GM10248 (cell line): ENCODE results near the gene USP46.
A peak's percentile ranks its signal among the peaks of the same experiment; 100 is the strongest.

Source experiments
- CTCF ChIA-PET: fragments of 300-600 bp; sonication (Branson Sonifier 250); formaldehyde crosslinking; extraction: SDS; loops from one replicate; lab custom pipeline; 2021; ENCODE audit warnings: antibody characterized with exemption; lab: Yijun Ruan, JAX
- POLR2A ChIA-PET: fragments of 350-650 bp; sonication (Branson Sonifier 250); formaldehyde crosslinking; extraction: SDS; loops from one replicate; lab custom pipeline; 2020; ENCODE audit warnings: antibody characterized with exemption; lab: Yijun Ruan, JAX
- DNase-seq: peaks from one replicate; pipeline ENCODE4 v3.0.0; 2012; ENCODE audit errors: extremely low spot score
- TF ChIP-seq, protein P1 (sequence below): IDR thresholded peaks from 2 replicates; pipeline ENCODE4 v1.5.1; 2012; ENCODE audit warnings: mild to moderate bottlenecking, low read depth; ENCODE audit errors: extremely low read depth, missing control alignments, control extremely low read depth

Gene USP46

DNA sequence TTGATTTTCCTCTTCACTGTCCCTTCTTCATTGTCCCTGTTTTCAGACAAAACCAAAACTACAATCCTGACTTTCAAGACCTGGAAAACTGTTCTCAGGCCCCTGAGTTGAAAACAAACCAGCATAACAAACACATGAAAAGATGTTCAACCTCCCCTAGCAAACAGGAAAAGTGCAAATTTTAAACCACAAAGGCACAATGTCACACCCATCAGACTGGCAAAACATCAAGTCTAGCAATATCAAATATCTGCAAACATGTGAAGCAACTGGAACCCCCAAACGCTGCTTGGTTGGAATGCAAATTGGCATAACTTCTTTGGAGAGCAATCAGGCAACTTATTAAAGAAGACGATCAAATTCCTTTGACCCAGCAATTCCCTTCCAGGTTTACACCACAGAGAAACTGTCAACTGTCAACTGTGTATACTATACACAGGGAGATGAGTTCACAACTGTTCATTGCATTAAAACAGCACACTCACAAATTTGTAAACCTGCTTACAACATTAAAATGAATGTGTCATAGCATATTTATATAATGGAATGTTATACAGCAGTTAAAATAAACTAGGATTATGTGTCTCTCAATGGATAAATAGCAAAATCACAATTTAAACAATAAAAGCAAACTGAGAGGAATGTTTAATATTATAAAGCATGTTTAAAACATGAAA is 7.0 kb downstream of the USP46 start:
- TF ChIP-seq, protein P1, sequence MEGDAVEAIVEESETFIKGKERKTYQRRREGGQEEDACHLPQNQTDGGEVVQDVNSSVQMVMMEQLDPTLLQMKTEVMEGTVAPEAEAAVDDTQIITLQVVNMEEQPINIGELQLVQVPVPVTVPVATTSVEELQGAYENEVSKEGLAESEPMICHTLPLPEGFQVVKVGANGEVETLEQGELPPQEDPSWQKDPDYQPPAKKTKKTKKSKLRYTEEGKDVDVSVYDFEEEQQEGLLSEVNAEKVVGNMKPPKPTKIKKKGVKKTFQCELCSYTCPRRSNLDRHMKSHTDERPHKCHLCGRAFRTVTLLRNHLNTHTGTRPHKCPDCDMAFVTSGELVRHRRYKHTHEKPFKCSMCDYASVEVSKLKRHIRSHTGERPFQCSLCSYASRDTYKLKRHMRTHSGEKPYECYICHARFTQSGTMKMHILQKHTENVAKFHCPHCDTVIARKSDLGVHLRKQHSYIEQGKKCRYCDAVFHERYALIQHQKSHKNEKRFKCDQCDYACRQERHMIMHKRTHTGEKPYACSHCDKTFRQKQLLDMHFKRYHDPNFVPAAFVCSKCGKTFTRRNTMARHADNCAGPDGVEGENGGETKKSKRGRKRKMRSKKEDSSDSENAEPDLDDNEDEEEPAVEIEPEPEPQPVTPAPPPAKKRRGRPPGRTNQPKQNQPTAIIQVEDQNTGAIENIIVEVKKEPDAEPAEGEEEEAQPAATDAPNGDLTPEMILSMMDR = no peak
- POLR2A ChIA-PET = no interaction called here
- no peak for DNase-seq
- CTCF ChIA-PET = interaction anchor here (2.2 kb wide), 1 partner anchor 9 kb away, joined by 6 read pairs; no protein-coding TSS in a partner anchor

DNA sequence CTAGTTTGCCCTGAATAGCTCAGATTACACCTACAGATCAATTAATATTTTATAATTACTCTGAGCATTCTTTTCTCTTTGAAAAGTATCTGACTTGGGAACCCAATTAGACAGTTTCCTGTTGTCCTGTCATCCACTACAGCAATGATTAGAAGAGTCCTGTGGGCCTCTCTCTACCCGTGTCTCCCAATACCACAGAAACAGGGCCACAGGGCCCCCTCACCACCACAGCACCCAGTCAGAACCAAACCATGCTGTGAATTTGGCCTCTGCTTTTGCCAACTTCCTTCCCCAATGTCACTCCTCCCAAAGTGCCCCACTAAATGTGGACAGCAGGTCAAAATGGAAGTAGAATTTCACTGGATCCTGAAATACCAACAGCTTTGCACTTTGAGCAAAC is 10.3 kb downstream of the USP46 start:
- TF ChIP-seq, protein P1 = no peak
- ChIA-PET CTCF (interaction anchor here (1.0 to 2.8 kb wide), 6 partner anchors 9 to 103 kb away, joined by 3 to 15 read pairs (median 3); partner anchors contain the start of gene USP46), POLR2A (interaction anchor here (1.4 kb wide), 1 partner anchor 9 kb away, joined by 5 read pairs; no protein-coding TSS in a partner anchor)
- DNase-seq = no peak

DNA sequence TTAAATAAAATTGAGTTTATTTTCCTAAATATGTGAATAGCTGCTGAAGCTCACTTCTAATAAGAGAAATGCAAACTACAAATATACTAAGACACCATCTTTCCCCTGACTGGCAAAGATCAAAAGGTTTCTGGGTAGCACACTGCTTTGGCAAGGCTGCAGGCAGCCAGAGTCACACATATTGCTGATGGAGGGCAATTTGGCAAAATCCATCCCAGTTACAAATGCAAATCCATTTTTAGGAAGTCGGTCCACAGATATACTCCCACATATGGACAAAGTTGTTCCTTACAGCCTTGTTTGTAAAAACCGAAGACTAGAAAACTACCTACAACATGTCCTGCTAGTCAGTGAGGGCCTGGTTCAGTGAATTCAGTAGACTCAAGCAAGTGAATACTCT is 12.4 kb downstream of the USP46 start:
- POLR2A ChIA-PET = no interaction called here
- TF ChIP-seq, protein P1 = no peak
- DNase-seq = no peak
- CTCF ChIA-PET = interaction anchor here (2.8 kb wide), 1 partner anchor 11 kb away, joined by 14 read pairs; the partner anchor contains the start of gene USP46

DNA sequence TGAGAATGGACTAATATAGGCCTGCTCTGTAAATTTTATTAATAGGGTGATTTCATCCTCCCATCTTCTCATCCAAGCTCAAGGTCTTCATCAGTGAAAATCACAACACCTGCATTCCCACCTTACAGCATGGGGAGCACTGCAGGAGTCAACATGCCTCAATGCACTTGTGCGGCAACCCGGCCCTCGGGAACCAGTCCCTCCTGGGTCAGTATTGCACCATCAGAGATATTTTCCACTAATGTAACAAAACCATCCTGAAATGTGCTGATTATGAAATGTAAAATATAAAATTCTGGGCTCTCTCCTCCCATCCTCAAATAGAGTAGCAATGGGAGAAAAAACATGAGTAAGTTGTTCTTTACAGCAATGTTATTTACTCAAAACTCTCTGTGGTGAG is 13.0 kb downstream of the USP46 start:
- TF ChIP-seq, protein P1 = no peak
- no peak for DNase-seq
- POLR2A ChIA-PET = no interaction called here
- CTCF ChIA-PET = interaction anchor here (1.1 kb wide), 1 partner anchor 9 kb away, joined by 4 read pairs; no protein-coding TSS in a partner anchor

DNA sequence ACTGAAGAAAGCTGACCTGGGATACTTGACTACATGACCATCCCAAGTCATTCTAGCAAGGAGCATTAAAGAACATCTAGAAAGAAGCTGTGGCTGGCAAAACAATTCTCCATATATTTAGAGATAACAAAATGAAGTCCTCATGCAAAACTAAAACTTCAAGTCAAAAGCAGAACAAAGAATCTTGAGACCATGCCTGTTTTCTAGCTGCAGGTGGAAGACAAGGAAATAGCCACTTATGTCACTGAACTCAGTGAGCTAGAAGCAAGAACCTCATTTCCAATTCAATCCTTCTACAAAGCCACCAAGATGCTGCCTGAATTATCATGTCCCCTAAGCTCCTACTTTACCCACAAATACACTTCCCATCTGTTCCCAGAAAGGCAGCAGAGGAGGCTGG is 13.8 kb downstream of the USP46 start:
- TF ChIP-seq, protein P1 = no peak
- ChIA-PET CTCF (interaction anchor here (0.7 to 2.3 kb wide), 3 partner anchors 10 to 21 kb away, joined by 3 to 7 read pairs (median 4); no protein-coding TSS in a partner anchor), POLR2A (interaction anchor here (0.6 to 1.6 kb wide), 4 partner anchors 12 to 67 kb away, joined by 3 to 6 read pairs (median 4); no protein-coding TSS in a partner anchor)
- DNase-seq = peak; percentile 38

DNA sequence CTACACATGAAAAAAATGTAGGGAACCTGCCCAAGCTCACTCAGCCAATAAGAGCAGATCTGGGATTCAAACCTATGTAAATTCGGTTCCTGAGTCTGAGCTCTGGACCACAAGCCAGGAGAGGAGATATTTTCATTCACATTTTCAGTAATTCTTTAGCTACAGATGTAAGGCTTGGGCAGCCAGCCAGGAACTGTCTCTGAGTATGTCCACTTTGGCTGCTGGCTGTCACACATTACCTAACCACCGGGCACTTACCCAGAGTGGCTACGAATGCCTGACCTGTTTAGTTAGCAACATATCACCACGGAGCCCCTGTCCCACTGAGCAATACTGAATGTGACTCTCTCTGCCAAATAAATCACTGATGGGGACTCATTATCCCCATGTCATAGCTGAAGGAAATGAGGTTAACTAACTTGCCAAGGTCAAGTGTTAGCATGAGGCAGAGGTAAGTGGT is 15.3 kb downstream of the USP46 start:
- TF ChIP-seq, protein P1 = no peak
- DNase-seq = no peak
- CTCF ChIA-PET = interaction anchor here (0.9 to 2.3 kb wide), 7 partner anchors 10 to 97 kb away, joined by 3 to 7 read pairs (median 4); no protein-coding TSS in a partner anchor
- POLR2A ChIA-PET = interaction anchor here (1.2 kb wide), 1 partner anchor 69 kb away, joined by 9 read pairs; no protein-coding TSS in a partner anchor
